Activated T-helper 9 cell treated with anti-CD3 and anti-CD28 coated beads, Interleukin-2, amount 50 U/mL, for 16 hours (primary cell): Measurements from ENCODE around the gene RBP5.
"Not testable (repeated sequence)": the region's sequence is repeated elsewhere in the genome, so short reads cannot be mapped to it uniquely, and the experiment has no call there.

Experiments used
- DNase-seq: peaks from one replicate; pipeline ENCODE4 v3.0.0-alpha.2; 2020; ENCODE audit warnings: low read depth

Gene RBP5

DNA sequence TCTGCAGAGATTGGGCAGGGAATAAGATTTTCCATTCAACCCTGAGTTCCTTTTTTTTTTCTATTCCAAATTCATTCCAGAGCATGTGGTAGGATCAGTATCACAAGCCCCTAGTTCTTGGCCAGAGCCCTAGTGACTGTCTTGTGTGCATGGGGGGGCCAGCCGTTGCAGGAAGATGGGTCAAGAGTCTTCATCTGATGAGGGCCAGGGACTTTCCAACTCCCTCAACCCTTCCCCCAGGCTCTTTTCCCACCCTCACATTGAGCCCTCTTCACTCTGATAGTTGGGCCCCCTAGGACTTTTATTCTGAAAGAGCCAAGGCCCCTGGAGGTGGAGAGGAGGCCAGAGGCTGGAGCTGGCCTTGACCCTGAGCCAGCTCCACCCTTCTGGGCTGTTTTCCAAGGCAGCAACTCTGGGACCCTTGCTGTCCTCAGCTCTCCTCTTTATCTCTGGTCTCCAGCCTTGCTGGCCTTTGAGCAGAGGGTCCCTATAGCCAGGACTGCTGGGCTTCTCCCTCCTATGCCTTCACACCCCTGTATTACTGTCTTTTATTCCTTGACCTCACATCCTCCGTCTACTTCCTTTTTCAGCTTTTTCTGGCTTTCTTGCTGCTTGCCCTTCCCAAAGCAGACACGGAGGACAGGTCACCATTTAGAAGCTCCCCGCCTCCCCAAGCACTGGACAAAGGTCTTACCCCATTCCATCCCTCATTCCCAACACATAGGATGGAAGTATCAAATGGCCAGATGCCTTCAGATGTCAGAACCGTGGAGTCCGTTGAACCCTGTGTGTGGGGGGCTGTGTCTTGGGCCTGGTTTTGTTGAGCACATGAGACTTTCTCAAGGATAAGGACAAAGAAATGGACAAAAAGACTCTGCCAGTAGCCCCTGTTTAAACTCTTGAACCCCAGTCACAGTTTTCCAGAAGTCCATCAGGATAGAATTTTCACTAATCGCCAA is 5.6 kb downstream of the RBP5 start:
- no peak for DNase-seq

GRCh38 chr12:7121324-7121723 is 7.4 kb downstream of the RBP5 start:
- no peak for DNase-seq

- DNase-seq: no peak
Measured at GRCh38 chr12:7120166-7120565, 8.5 kb downstream of the RBP5 start.

DNA sequence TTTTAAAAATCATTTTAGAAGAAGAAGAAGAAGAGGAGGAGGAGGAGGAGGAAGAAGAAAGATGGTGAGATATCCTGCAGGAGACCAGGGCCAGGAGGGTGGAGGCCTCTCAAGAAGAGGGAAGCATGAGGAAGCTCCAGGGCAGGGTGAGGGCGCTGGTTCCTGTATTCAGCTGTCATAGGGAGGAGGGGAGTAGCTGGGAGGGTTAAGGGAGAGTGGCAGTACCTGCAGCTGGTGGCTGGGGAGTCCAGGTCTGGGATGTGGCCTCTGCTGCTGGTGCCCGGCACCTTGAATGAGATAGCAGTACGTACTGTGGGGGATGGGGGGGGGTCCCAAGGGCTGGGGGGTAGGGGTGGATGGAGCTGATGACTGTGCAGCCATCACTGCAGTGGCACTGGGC is 9.8 kb downstream of the RBP5 start:
- DNase-seq: no peak

- no peak for DNase-seq
Measured at GRCh38 chr12:7117670-7118069, 11.0 kb downstream of the RBP5 start.

DNA sequence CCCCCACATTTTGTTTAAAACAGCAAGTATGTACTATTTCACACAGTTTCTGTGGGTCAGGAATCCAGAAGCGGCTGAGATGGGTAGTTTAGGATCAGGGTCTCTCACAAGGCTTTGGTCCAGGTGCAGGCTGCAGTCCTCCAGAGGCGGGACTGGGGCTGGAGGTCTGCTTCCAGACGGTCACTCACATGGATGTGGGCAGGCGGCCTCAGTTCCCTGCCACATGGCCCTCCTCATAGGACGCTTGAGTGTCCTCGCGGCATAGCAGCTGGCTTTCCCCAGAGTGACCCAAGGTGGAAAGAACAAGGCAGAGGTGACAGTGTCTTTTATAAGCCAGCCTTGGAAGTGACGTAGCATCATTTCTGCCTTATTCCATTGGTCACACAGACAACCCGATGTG is 11.8 kb downstream of the RBP5 start:
- no peak for DNase-seq

GRCh38 chr12:7116196-7116595 is 12.5 kb downstream of the RBP5 start:
- no peak for DNase-seq

DNA sequence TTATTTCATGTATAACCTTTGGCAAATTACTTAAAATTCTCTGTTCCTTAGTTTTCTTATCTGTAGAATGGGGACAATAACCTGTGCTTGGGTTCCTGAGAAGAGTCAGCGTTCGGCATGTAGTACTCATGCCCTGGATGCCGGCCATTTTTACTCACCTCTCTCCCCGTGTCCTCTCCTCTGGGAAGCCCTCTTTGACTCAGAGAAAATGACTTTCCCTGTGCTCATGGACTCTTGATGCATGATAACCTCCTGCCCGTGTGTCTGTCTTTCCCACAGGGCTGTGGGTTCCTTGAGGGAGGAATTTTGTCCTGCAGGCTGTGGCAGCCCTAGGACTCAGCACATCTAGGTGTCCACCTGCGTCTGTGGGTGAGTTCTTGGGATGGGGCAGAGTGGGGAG is 13.8 kb downstream of the RBP5 start:
- no peak for DNase-seq

- DNase-seq: no peak
Measured at GRCh38 chr12:7114008-7114407, 14.7 kb downstream of the RBP5 start.

DNA sequence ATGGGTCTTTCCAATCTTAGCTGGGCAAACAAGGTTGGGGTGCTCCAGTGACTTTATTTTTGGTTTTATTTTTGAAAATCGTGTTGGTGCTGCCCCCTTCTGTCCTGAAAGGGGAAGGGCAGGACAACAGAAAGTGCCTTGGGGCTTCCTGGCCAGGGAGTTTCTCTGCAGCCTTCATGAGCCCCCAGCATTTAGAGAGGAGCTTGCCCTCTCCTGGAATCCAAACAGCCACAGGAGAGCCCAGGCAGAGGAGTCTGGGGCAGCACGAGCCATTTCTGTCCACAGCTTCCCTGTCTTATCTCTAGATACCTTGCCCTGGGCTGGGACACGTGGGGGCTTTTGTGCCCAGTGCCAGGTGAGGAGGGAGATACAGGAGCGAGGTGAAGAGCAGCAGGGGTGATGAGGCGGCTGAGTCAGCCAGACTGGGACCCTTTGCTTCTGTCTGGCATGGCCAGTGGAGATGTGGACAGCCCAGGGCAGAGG is 15.3 kb downstream of the RBP5 start:
- DNase-seq: no peak

- DNase-seq: no peak
Measured at GRCh38 chr12:7112041-7112440, 16.6 kb downstream of the RBP5 start.

GRCh38 chr12:7110661-7111060 is 18.0 kb downstream of the RBP5 start:
- DNase-seq: no peak

GRCh38 chr12:7109572-7109920 is 19.1 kb downstream of the RBP5 start:
- DNase-seq: no peak

DNA sequence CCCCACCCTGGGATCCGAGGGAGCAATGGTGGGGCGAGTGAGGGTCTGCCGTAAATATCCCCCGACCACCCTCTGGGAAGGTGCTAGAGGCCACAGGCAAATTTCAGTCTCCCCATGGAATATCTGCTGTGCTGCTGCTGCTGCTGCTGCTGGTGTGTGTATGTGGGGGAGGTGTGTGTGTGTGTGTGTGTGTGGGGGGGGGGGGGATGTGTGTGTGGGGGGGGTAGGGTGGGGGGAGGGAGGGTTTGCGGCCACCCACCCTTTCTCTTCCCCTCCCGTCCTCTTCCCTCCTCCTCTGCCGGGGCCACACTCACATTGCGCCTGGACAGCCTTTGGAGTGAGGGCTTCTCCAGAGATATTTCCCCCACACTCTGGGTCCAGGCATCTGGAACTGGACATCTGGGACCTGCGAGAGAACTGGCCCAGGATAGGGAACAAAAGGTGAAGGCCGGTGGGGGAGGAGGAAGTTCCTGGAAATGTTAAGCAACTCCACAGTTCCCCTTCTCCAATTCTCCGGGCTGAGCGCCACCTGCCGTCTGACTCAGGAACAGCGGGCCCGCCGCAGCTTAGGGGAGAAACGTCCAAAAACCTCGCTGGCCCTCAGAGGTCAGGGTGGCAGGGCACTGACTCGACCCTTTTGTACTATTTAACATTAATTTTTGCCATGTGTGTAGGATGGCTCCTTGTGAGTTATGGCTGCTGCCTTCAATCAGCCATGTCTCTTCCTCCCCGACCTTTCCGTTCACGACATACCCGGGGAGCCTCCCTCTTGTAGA is 19.7 kb downstream of the RBP5 start, which contains the start of gene C1RL:
TSS of gene C1RL (minus strand) at position 419 of the 776 bp plus-strand sequence. CDS start at position 385, 34 bp downstream.
- DNase-seq: peak; percentile 72

GRCh38 chr12:7108003-7108795 is 20.5 kb downstream of the RBP5 start:
- peak; percentile 62 for DNase-seq

- DNase-seq: no peak
Measured at GRCh38 chr12:7107636-7108002, 21.1 kb downstream of the RBP5 start.

DNA sequence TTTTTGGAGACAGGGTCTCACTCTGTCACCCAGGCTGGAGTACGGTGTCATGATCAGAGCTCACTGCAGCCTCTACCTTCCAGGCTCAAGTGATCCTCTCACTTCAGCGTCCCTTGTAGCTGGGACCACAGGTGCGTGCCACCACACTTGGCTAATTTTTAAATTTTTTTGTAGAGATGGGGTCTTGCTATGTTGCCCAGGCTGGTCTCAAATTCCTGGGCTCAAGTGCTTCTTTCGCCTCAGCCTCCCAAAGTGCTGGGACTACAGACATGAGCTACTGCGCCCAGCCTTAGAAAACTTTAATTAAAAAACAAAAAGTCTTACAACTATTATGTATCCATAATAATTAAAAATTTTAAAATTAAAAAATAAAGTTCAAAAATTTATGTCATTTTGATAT is 21.5 kb downstream of the RBP5 start:
- not testable (repeated sequence) for DNase-seq

- DNase-seq: no peak
Measured at GRCh38 chr12:7106082-7106481, 22.6 kb downstream of the RBP5 start.

GRCh38 chr12:7103837-7104584 is 24.7 kb downstream of the RBP5 start:
- no peak for DNase-seq

DNA sequence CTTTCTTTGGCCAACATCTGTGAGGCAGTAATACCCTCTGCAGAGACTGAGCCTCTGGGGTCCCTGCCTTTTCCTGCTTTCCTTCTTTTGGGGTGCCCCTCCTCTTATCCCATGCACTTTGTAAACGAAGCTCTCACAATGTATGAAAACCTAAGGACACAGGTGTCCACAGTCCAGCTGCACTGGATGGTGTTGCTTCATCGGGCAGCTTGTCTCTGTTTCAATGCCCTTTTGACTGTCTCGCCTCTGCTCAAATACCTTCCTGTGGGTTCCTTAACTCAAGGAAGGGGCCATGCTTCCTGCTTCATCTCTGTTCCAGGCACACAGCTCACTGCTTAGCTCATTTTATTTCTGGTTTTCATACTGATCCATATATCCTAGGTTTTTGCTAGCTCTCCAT is 26.1 kb downstream of the RBP5 start:
- DNase-seq: no peak

- no peak for DNase-seq
Measured at GRCh38 chr12:7101694-7102131, 27.0 kb downstream of the RBP5 start.
